Panc1 (cell line): ENCODE measurements around the gene NAP1L5. TPM values are rescaled to one million over a fixed set of nuclear protein-coding genes. Genes with fewer than 3 reads are reported as not detected.

ENCODE experiments used
- ATAC-seq: fragments of 200-7000 bp; cut with Tn5 transposase; 2 replicates; pipeline ENCODE4 v1.9.1; 2020; ENCODE audit warnings: mild to moderate bottlenecking, moderate library complexity
- BruUV-seq: library from RNA; stranded (reverse); fragments of 400-500 nt; replicated peaks from 2 replicates; lab custom pipeline; 2021; lab: Mats Ljungman, UMichigan
- CTCF ChIA-PET: fragments of 300-600 bp; sonication (Branson Sonifier 250); formaldehyde crosslinking; loops from one replicate; lab custom pipeline; 2022; ENCODE audit warnings: antibody characterized with exemption; lab: Charles Lee
- POLR2A ChIA-PET: fragments of 300-600 bp; sonication (Branson Sonifier 250); formaldehyde crosslinking; loops from one replicate; lab custom pipeline; 2022; ENCODE audit warnings: antibody characterized with exemption; lab: Charles Lee
- DNase-seq: peaks from one replicate; pipeline ENCODE4 v3.0.0-alpha.2; 2010; ENCODE audit warnings: low read depth, low spot score
- H3K27ac ChIP-seq: 2 replicates; pipeline ENCODE4 v1.5.1; 2011; ENCODE audit warnings: mild to moderate bottlenecking, low read length, inconsistent platforms
- H3K27me3 ChIP-seq: fragments of 200-500 bp; sonication (Bioruptor generic); 2 replicates; pipeline ENCODE4 v1.6.0; 2014; ENCODE audit warnings: low read length, inconsistent platforms; ENCODE audit not compliant: control insufficient read depth, insufficient read depth
- H3K36me3 ChIP-seq: fragments of 200-500 bp; sonication (Bioruptor generic); 2 replicates; pipeline ENCODE4 v1.5.1; 2014; ENCODE audit warnings: inconsistent platforms, mild to moderate bottlenecking, low read length, moderate library complexity; ENCODE audit not compliant: control insufficient read depth, insufficient read depth
- H3K4me1 ChIP-seq: 2 replicates; pipeline ENCODE4 v1.5.1; 2011; ENCODE audit warnings: inconsistent platforms, mild to moderate bottlenecking, low read length, moderate library complexity; ENCODE audit not compliant: control insufficient read depth, insufficient read depth
- H3K4me3 ChIP-seq, 2 experiments: 2 replicates each; pipeline ENCODE4 v1.5.1; 2011 to 2012; ENCODE audit warnings: low read depth in 2 of 2, low read length in 2 of 2, mild to moderate bottlenecking in 2 of 2, inconsistent platforms in 1 of 2, moderate library complexity in 1 of 2
- H3K9me3 ChIP-seq: fragments of 200-500 bp; sonication (Bioruptor generic); 2 replicates; pipeline ENCODE4 v1.5.1; 2014; ENCODE audit warnings: low read depth, mild to moderate bottlenecking, inconsistent platforms, low read length, moderate library complexity; ENCODE audit not compliant: control insufficient read depth, insufficient read depth
- POLR2AphosphoS5 ChIP-seq: IDR thresholded peaks from 2 replicates; pipeline ENCODE4 v1.6.1; 2012; ENCODE audit warnings: mild to moderate bottlenecking, low read depth, low read length, moderate library complexity
- SIN3A ChIP-seq: IDR thresholded peaks from 2 replicates; pipeline ENCODE4 v1.6.1; 2012; ENCODE audit warnings: low read depth, mild to moderate bottlenecking, low read length, moderate library complexity, borderline replicate concordance; ENCODE audit not compliant: insufficient read depth
- TCF7L2 ChIP-seq: IDR thresholded peaks from 2 replicates; pipeline ENCODE4 v1.6.1; 2011; ENCODE audit warnings: mild to moderate bottlenecking, low read depth, low read length, inconsistent platforms
- in situ Hi-C: cut with HindIII; loops from 2 replicates; pipeline ENCODE4 v1.10.0; 2016; ENCODE audit warnings: low sequenced_read_pairs, low pct_unique_long_range_greater_than_20kb
- intact Hi-C: fragments of 100-400 bp; cut with micrococcal nuclease; formaldehyde crosslinking; loops from one replicate; pipeline ENCODE4 v1.10.0; 2022; ENCODE audit not compliant: unreplicated experiment
- total RNA-seq: library from RNA; stranded (reverse); gene quantifications from one replicate; pipeline ENCODE4 v1.2.1, GENCODE V29; 2021; ENCODE audit not compliant: unreplicated experiment
- TF ChIP-seq, protein P1 (sequence below): fragments of 450-650 bp; IDR thresholded peaks from 2 replicates; pipeline ENCODE4 v1.5.1; 2017; ENCODE audit warnings: mild to moderate bottlenecking
- TF ChIP-seq, protein P2 (sequence below), 2 experiments: IDR thresholded peaks; 2 replicates each; pipeline ENCODE4 v1.6.1; 2011 to 2012; ENCODE audit warnings: low read depth in 2 of 2, control low read depth in 1 of 2, low read length in 1 of 2, mild to moderate bottlenecking in 1 of 2, moderate library complexity in 1 of 2; ENCODE audit not compliant: insufficient read depth in 1 of 2

NAP1L5 gene
- total RNA-seq, 1 experiment from 2014 or later, result 0.67 TPM

DNA sequence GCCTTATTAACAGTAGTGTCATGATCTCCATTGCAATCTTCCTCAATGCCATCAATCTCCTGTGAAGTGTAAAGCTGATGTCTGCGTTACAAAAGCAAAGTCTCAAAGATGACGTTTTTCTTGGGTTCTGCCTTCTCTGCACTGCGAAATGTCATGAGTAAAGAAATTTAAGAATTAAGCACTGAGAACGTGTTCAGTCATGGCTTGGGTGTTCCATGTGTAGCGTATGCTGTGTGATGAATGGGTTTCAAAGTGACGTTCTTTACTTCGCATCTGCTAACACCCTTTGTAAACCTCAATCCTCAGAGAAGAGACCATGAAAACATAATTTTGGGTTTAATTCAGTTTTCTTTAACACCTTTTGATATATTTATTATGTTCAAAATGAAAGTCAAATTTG is 999 bp downstream of the NAP1L5 start:
- no peaks in the 10 kb centered on the region for H3K36me3 ChIP-seq
- H3K4me3 ChIP-seq, result peak overlapping the region in 1 of 2 experiments; percentile 63; a peak in 3 of 4 replicates
- ATAC-seq, result no peak
- ChIA-PET CTCF (no interaction called here), POLR2A (no interaction called here)
- H3K27ac ChIP-seq, result no peak overlapping the region
- H3K27me3 ChIP-seq, result no peaks in the 10 kb centered on the region; the same call in 1 of the 2 replicates
- intact Hi-C loops, result no loop called here
- TF ChIP-seq, protein P1, sequence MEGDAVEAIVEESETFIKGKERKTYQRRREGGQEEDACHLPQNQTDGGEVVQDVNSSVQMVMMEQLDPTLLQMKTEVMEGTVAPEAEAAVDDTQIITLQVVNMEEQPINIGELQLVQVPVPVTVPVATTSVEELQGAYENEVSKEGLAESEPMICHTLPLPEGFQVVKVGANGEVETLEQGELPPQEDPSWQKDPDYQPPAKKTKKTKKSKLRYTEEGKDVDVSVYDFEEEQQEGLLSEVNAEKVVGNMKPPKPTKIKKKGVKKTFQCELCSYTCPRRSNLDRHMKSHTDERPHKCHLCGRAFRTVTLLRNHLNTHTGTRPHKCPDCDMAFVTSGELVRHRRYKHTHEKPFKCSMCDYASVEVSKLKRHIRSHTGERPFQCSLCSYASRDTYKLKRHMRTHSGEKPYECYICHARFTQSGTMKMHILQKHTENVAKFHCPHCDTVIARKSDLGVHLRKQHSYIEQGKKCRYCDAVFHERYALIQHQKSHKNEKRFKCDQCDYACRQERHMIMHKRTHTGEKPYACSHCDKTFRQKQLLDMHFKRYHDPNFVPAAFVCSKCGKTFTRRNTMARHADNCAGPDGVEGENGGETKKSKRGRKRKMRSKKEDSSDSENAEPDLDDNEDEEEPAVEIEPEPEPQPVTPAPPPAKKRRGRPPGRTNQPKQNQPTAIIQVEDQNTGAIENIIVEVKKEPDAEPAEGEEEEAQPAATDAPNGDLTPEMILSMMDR, result no peak
- TF ChIP-seq TCF7L2 (no peak), SIN3A (no peak), POLR2AphosphoS5 (no peak)
- TF ChIP-seq, protein P2, sequence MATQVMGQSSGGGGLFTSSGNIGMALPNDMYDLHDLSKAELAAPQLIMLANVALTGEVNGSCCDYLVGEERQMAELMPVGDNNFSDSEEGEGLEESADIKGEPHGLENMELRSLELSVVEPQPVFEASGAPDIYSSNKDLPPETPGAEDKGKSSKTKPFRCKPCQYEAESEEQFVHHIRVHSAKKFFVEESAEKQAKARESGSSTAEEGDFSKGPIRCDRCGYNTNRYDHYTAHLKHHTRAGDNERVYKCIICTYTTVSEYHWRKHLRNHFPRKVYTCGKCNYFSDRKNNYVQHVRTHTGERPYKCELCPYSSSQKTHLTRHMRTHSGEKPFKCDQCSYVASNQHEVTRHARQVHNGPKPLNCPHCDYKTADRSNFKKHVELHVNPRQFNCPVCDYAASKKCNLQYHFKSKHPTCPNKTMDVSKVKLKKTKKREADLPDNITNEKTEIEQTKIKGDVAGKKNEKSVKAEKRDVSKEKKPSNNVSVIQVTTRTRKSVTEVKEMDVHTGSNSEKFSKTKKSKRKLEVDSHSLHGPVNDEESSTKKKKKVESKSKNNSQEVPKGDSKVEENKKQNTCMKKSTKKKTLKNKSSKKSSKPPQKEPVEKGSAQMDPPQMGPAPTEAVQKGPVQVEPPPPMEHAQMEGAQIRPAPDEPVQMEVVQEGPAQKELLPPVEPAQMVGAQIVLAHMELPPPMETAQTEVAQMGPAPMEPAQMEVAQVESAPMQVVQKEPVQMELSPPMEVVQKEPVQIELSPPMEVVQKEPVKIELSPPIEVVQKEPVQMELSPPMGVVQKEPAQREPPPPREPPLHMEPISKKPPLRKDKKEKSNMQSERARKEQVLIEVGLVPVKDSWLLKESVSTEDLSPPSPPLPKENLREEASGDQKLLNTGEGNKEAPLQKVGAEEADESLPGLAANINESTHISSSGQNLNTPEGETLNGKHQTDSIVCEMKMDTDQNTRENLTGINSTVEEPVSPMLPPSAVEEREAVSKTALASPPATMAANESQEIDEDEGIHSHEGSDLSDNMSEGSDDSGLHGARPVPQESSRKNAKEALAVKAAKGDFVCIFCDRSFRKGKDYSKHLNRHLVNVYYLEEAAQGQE (IDR thresholded peaks at IDR 0.05; ENCODE audit: insufficient read depth in 1 of 2, low read depth in 2 of 2, low read length in 1 of 2), result no peak
- in situ Hi-C loops, result no loop called here
- BruUV-seq, result no TSS peak
- H3K4me1 ChIP-seq, result no peaks in the 10 kb centered on the region
- no peak for DNase-seq
- H3K9me3 ChIP-seq, result no peaks in the 10 kb centered on the region

DNA sequence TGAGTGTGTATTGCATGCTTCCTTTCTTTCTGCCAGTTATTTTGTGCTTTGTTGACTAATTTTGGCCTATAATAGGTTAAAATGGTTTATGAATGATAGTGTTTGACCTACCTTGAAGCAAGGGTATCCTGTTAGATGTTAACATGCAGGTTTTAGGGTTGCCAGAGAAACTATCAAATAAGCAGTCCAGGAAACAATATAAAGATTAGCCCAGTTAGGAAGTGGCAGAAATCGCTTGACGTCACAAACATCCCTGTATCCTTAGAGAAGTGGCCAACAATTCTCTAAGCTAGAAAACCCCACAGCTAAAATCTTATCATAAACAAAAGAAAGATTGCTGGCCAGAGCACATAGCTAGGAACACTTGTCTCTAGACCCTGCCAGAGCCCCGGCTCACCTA is 3.8 kb downstream of the NAP1L5 start:
- CTCF ChIA-PET, result no interaction called here
- in situ Hi-C loops (no loop called here), intact Hi-C loops (no loop called here)
- Histone ChIP-seq H3K4me3 (no peak overlapping the region), H3K36me3 (no peaks in the 10 kb centered on the region), H3K27me3 (no peaks in the 10 kb centered on the region; the same call in 1 of the 2 replicates), H3K9me3 (no peaks in the 10 kb centered on the region), H3K27ac (no peak overlapping the region), H3K4me1 (no peaks in the 10 kb centered on the region)
- TF ChIP-seq, protein P1, result no peak
- TF ChIP-seq SIN3A, result no peak
- no peak for TF ChIP-seq TCF7L2
- TF ChIP-seq, protein P2 (IDR thresholded peaks at IDR 0.05; ENCODE audit: insufficient read depth in 1 of 2, low read depth in 2 of 2, low read length in 1 of 2), result no peak
- TF ChIP-seq POLR2AphosphoS5, result no peak
- BruUV-seq, result no TSS peak
- POLR2A ChIA-PET, result no interaction called here
- no peak for DNase-seq
- ATAC-seq, result no peak
